AG09319 (cell line): ENCODE measurements around the gene CERS6.

Experiments
- DNase-seq: peaks from one replicate; pipeline ENCODE4 v3.0.0-alpha.2; 2010; ENCODE audit warnings: low read depth; ENCODE audit errors: extremely low read depth
- CTCF ChIP-seq: IDR thresholded peaks from 2 replicates; pipeline ENCODE4 v1.5.1; 2011; ENCODE audit warnings: low read depth, mild to moderate bottlenecking, inconsistent platforms, low read length, moderate library complexity

CERS6 gene

GRCh38 chr2:168583064-168583709 is 127.1 kb downstream of the CERS6 start:
- TF ChIP-seq CTCF: no peak
- no peak for DNase-seq

GRCh38 chr2:168583710-168584521 is 127.8 kb downstream of the CERS6 start:
- DNase-seq: no peak
- no peak for TF ChIP-seq CTCF

- DNase-seq: no peak
Observed at GRCh38 chr2:168584911-168585310, 128.8 kb downstream of the CERS6 start.

GRCh38 chr2:168585700-168586099 is 129.6 kb downstream of the CERS6 start:
- TF ChIP-seq CTCF: no peak
- no peak for DNase-seq

More at GRCh38 chr2:168584911-168585310, 128.8 kb downstream of the CERS6 start:
- TF ChIP-seq CTCF: no peak

GRCh38 chr2:168587307-168587706 is 131.2 kb downstream of the CERS6 start:
- TF ChIP-seq CTCF: no peak
- DNase-seq: no peak

- TF ChIP-seq CTCF: no peak
- DNase-seq: no peak
Observed at GRCh38 chr2:168589236-168590211, 133.5 kb downstream of the CERS6 start.
